Spleen (tissue), 11 donors: ENCODE data around the gene CABLES2. TPM values are rescaled to one million over a fixed set of nuclear protein-coding genes. Genes with fewer than 3 reads are reported as not detected.

Experiments used
- DNase-seq: peaks from one replicate; pipeline ENCODE4 v3.0.0-alpha.2; 2020
- H3K27ac ChIP-seq, 8 donors: fragments of 200-600 bp; sonication (generic) in 7 of 8; 1 replicate in 4 of 8; 2 replicates in 4 of 8; pipeline versions ENCODE4 v1.5.0 to v1.8.0; 2016 to 2021; ENCODE audit warnings: inconsistent platforms in 4 of 8, mild to moderate bottlenecking in 4 of 8, moderate library complexity in 1 of 8
- H3K27me3 ChIP-seq, 7 donors: fragments of 200-600 bp; sonication (generic) in 6 of 7; replicated peaks in 1 of 7; 1 replicate in 4 of 7; 2 replicates in 3 of 7; pipeline versions ENCODE4 v1.5.0 to v1.8.0; 2016 to 2021; ENCODE audit warnings: inconsistent platforms in 3 of 7, mild to moderate bottlenecking in 1 of 7
- H3K36me3 ChIP-seq, 6 donors: fragments of 200-600 bp; sonication (generic) in 5 of 6; 1 replicate in 4 of 6; 2 replicates in 2 of 6; pipeline versions ENCODE4 v1.5.0 to v1.8.0; 2016 to 2021; ENCODE audit warnings: inconsistent platforms in 2 of 6
- H3K4me1 ChIP-seq, 6 donors: fragments of 200-600 bp; sonication (generic) in 5 of 6; 1 replicate in 3 of 6; 2 replicates in 3 of 6; pipeline versions ENCODE4 v1.5.0 to v1.8.0; 2016 to 2021; ENCODE audit warnings: inconsistent platforms in 3 of 6
- H3K4me3 ChIP-seq, 8 donors: fragments of 200-600 bp; sonication (generic) in 7 of 8; 1 replicate in 4 of 8; 2 replicates in 4 of 8; pipeline versions ENCODE4 v1.5.0 to v1.8.0; 2016 to 2021; ENCODE audit warnings: inconsistent platforms in 4 of 8, mild to moderate bottlenecking in 4 of 8, moderate library complexity in 2 of 8
- H3K9me3 ChIP-seq, 8 donors: fragments of 200-600 bp; sonication (generic) in 7 of 8; 1 replicate in 4 of 8; 2 replicates in 4 of 8; pipeline versions ENCODE4 v1.5.0 to v1.8.0; 2016 to 2021; ENCODE audit warnings: inconsistent platforms in 4 of 8
- POLR2A ChIP-seq, 3 donors: fragments of 450-650 bp; IDR thresholded peaks; one replicate each; pipeline ENCODE4 v1.5.1; 2017; ENCODE audit warnings: antibody characterized with exemption in 3 of 3, mild to moderate bottlenecking in 1 of 3
- POLR2AphosphoS5 ChIP-seq, 3 donors: sonication (generic); formaldehyde crosslinking; IDR thresholded peaks; one replicate each; pipeline ENCODE4 v1.5.1; 2017; ENCODE audit warnings: antibody characterized with exemption in 3 of 3
- WGBS, 5 donors: extraction: QIAGEN DNeasy Blood & Tissue Kit in 3 of 5; methylation state at CpG; one replicate each; pipeline versions ENCODE4 v1.1.5 to v1.1.7; 2013 to 2018; 5-methylcytosine and 5-hydroxymethylcytosine counted together
- intact Hi-C: fragments of 100-400 bp; cut with DNase I; formaldehyde crosslinking; loops from one replicate; pipeline ENCODE4 v1.15.0; 2023; ENCODE audit warnings: low total_unique reads
- polyA plus RNA-seq, 3 donors: library from polyadenylated mRNA; stranded (reverse); fragments of 200-250 nt; gene quantifications; one replicate each; pipeline ENCODE4 v1.2.1, GENCODE V29; 2013
- total RNA-seq, 7 donors: library from RNA; depleted of rRNA in 3 of 7; stranded (reverse); fragments of >200 nt in 3 of 7; fragmentation: NEBNext Ultra II Directional in 4 of 7; extraction: Animal tissue kit (Norgen Biotek cat#: 25700) in 4 of 7; gene quantifications; one replicate each; pipeline versions ENCODE4 v1.1.0 to v1.2.1, GENCODE V29; 2016 to 2021
- TF ChIP-seq, protein P1 (sequence below), 11 experiments: fragments of 200-600 bp in 7 of 11; fragments of 450-650 bp in 4 of 11; sonication (generic) in 4 of 11; IDR thresholded peaks in 8 of 11; conservative IDR thresholded peaks in 3 of 11; 1 replicate in 7 of 11; 2 replicates in 4 of 11; pipeline versions ENCODE4 v1.4.0 to v1.8.0; 2016 to 2021; ENCODE audit warnings: antibody characterized with exemption in 11 of 11, inconsistent platforms in 4 of 11, mild to moderate bottlenecking in 1 of 11
- donor health status: healthy with polysubstance abuse.
- donor health status: DM: no; HTN: no; CAD: no; lungs with moderate emphysema.
- donor health status: DM: no; HTN: no; CAD: no.
- donor health status: Bipolar disorder and iron deficiency.
- donor health status: healthy.
- donor health status: DM: no; HTN: no; CAD: no.
- donor health status: DM: yes; HTN: yes; CAD: no.

Gene CABLES2
- total and polyA plus RNA-seq, 10 donors = 2.0 to 5.9 (median 4.0) TPM

DNA sequence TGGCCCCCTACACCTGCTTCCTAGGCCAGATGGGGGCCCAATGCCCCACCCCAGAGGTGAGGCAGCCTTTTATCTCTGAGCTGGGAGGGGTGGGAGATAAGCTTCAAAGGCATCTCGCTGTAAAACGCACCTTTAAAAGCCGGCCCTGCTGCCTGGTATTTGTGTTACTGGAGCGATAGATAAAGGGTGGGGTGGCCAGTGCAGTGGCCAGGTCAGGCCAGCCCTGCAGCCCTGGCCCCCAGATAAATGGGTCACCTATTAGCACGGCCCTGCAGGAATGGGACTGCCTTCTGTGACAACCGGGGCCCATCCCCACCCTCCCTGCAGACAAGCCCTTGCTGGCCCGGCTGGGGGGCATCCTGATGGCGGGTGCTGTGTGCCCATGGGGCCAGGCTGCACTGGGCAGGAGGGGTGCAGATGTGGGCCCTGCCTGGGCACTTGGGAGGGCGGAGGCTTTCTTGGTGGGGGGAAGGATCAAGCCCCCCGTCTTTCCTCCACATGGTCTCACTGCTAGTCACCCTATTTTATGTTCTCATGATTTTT, 23.3 kb upstream of the CABLES2 start:
- H3K36me3 ChIP-seq = no peaks in the 10 kb centered on the region
- H3K27ac ChIP-seq = no peak overlapping the region
- H3K9me3 ChIP-seq = no peaks in the 10 kb centered on the region
- H3K4me1 ChIP-seq = no peaks in the 10 kb centered on the region
- no peak for DNase-seq
- 67 to 83% (median 68%) methylated on average over 6 to 10 of the region's 10 CpGs for WGBS, 5 donors
- intact Hi-C loops = no loop called here
- no peak overlapping the region for H3K4me3 ChIP-seq
- H3K27me3 ChIP-seq = peaks cover 0 to 82% (median 4%) of the 10 kb centered on the region in 7 donors
- TF ChIP-seq POLR2AphosphoS5 (IDR thresholded peaks at IDR 0.05) (no peak), POLR2A (IDR thresholded peaks at IDR 0.05) (no peak)
- TF ChIP-seq, protein P1, sequence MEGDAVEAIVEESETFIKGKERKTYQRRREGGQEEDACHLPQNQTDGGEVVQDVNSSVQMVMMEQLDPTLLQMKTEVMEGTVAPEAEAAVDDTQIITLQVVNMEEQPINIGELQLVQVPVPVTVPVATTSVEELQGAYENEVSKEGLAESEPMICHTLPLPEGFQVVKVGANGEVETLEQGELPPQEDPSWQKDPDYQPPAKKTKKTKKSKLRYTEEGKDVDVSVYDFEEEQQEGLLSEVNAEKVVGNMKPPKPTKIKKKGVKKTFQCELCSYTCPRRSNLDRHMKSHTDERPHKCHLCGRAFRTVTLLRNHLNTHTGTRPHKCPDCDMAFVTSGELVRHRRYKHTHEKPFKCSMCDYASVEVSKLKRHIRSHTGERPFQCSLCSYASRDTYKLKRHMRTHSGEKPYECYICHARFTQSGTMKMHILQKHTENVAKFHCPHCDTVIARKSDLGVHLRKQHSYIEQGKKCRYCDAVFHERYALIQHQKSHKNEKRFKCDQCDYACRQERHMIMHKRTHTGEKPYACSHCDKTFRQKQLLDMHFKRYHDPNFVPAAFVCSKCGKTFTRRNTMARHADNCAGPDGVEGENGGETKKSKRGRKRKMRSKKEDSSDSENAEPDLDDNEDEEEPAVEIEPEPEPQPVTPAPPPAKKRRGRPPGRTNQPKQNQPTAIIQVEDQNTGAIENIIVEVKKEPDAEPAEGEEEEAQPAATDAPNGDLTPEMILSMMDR (IDR thresholded peaks at IDR 0.05 in 8 of 11, conservative IDR thresholded peaks at IDR 0.05 in 3 of 11) = no peak

DNA sequence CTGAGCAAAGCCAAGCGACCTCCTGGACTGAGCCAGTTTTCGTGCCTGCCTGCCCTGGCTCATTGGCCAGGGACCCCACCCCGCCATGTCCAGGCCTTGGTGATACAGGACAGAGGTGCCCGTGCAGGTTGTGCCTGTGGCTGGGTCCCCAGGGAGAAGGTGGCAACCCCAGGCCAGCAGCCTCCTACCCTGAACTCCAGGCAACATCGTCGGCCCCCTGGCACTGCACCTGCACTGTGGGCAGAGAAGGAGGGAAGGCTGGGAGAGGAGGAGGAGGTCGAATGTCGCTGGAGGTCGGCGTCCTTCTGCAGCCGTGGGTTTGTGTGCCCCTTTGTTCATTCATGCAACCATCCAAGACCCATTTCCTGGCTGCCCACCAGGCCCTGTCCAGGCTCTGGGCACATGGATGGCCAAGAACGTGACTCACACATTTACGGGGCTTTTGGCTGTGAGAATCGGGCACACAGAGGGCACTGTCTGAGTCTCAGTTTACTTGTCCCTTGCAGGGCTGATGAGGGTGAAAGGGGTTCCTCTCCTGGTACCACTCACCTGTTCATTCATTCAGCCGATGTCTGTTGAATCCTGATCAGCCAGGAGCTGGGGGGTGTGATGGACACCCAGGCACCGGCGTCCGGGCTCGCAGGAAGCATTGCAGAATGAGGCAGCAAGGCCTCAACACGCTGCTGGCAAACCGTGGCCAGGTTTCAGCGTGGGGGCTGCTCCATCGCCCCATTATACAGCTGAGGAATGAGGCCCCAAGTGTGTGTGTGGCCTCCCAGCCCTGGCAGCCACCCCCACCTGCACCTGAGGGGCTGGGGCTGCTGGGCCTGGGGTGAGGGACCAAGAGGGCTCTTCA, 22.6 kb upstream of the CABLES2 start:
- H3K9me3 ChIP-seq = no peaks in the 10 kb centered on the region
- DNase-seq = no peak
- H3K4me3 ChIP-seq = no peak overlapping the region
- TF ChIP-seq, protein P1 (IDR thresholded peaks at IDR 0.05 in 8 of 11, conservative IDR thresholded peaks at IDR 0.05 in 3 of 11) = no peak
- no peak for TF ChIP-seq POLR2AphosphoS5 (IDR thresholded peaks at IDR 0.05)
- TF ChIP-seq POLR2A (IDR thresholded peaks at IDR 0.05) = no peak
- no peaks in the 10 kb centered on the region for H3K36me3 ChIP-seq
- peaks cover 0 to 82% (median 4%) of the 10 kb centered on the region in 7 donors for H3K27me3 ChIP-seq
- WGBS, 5 donors = 74 to 88% (median 83%) methylated on average over 21 to 23 of the region's 23 CpGs
- H3K4me1 ChIP-seq = no peaks in the 10 kb centered on the region
- intact Hi-C loops = no loop called here
- H3K27ac ChIP-seq = no peak overlapping the region

DNA sequence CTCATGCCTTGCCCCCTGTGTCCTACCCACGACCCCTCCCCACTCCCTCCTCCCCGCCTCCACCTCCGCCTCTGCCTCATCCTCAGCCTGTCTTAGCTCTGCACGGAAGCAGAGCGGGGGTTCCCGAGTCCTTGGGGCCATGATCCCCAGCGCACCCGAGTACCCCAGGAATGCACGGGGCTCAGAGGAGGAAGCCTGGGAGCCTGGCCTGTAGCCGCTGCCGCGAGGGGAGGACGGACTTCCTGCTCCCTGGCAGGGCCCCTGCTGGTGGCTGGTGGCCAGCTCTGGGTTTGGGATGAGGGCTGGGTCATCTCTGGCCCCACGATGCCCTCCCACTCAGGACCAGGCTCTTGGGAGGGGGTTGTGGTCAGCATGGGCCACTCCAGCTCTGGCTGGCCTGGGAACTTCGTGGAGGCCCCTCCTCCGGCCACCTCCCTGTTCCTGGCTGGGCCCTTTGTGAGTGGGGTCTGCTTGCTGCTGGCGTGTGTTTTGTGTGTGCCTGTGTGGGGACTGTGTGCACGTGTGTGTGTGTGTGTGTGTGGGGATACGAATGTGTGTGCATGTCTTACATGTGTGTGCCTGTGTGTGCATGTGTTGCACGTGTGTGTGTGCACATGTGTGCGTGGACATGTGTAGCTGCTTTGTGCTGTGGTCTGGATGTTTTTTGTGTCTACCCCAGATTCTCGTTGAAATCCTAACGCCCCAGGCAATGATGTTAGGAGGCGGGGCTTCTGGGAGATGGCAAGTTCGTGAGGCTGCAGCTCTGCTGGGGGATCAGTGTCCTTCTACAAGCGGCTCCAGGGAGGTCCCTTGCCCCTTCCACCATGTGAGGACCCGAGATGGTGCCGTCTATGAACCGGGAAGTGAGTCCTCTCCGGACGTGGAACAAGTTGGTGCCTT, 21.6 kb upstream of the CABLES2 start:
- Histone ChIP-seq H3K27me3 (peaks cover 0 to 82% (median 12%) of the 10 kb centered on the region in 7 donors), H3K4me3 (no peak overlapping the region), H3K27ac (no peak overlapping the region), H3K9me3 (no peaks in the 10 kb centered on the region), H3K36me3 (no peaks in the 10 kb centered on the region), H3K4me1 (no peaks in the 10 kb centered on the region)
- TF ChIP-seq, protein P1 (IDR thresholded peaks at IDR 0.05 in 8 of 11, conservative IDR thresholded peaks at IDR 0.05 in 3 of 11) = no peak
- no peak for TF ChIP-seq POLR2AphosphoS5 (IDR thresholded peaks at IDR 0.05)
- TF ChIP-seq POLR2A (IDR thresholded peaks at IDR 0.05) = no peak
- DNase-seq = no peak
- 52 to 69% (median 53%) methylated on average over 18 to 31 of the region's 31 CpGs for WGBS, 5 donors
- intact Hi-C loops = no loop called here
